HEK293T (cell line): Measurements from ENCODE around the gene ZNF334.
A peak's percentile ranks its signal among the peaks of the same experiment; 100 is the strongest.

Experiments
- CTCF ChIA-PET: fragments of 350-600 bp; formaldehyde crosslinking; extraction: SDS; loops from one replicate; lab custom pipeline; 2021; ENCODE audit warnings: antibody characterized with exemption, inconsistent platforms; lab: Yijun Ruan, JAX
- POLR2A ChIA-PET: fragments of 350-600 bp; formaldehyde crosslinking; extraction: SDS; loops from one replicate; lab custom pipeline; 2020; ENCODE audit warnings: antibody characterized with exemption, inconsistent platforms; lab: Yijun Ruan, JAX
- DNase-seq: peaks from one replicate; pipeline ENCODE4 v3.0.0; 2012; ENCODE audit warnings: mixed read lengths; ENCODE audit errors: extremely low spot score
- ARNT ChIP-seq: fragments of 450-650 bp; IDR thresholded peaks from 2 replicates; pipeline ENCODE4 v1.6.1; 2017; ENCODE audit warnings: mild to moderate bottlenecking
- BHLHE40 ChIP-seq: fragments of 450-650 bp; IDR thresholded peaks from 2 replicates; pipeline ENCODE4 v1.6.1; 2016; ENCODE audit warnings: mild to moderate bottlenecking, moderate library complexity, borderline replicate concordance
- CTBP1 ChIP-seq: fragments of 450-650 bp; IDR thresholded peaks from 2 replicates; pipeline ENCODE4 v1.6.1; 2016; ENCODE audit warnings: borderline replicate concordance
- ELF4 ChIP-seq: fragments of 450-650 bp; IDR thresholded peaks from 2 replicates; pipeline ENCODE4 v1.6.1; 2017; ENCODE audit warnings: antibody characterized with exemption
- FOXA1 ChIP-seq: fragments of 450-650 bp; IDR thresholded peaks from 2 replicates; pipeline ENCODE4 v1.6.1; 2016; ENCODE audit warnings: mild to moderate bottlenecking
- FOXK2 ChIP-seq: fragments of 450-650 bp; IDR thresholded peaks from 2 replicates; pipeline ENCODE4 v1.6.1; 2016; ENCODE audit warnings: mild to moderate bottlenecking
- FOXM1 ChIP-seq: fragments of 450-650 bp; IDR thresholded peaks from 2 replicates; pipeline ENCODE4 v1.6.1; 2017; ENCODE audit warnings: mild to moderate bottlenecking, borderline replicate concordance
- HDGF ChIP-seq: fragments of 450-650 bp; IDR thresholded peaks from 2 replicates; pipeline ENCODE4 v1.6.1; 2017; ENCODE audit warnings: antibody characterized with exemption, borderline replicate concordance
- L3MBTL2 ChIP-seq: fragments of 450-650 bp; conservative IDR thresholded peaks from 2 replicates; pipeline ENCODE4 v1.6.1; 2016; ENCODE audit warnings: mild to moderate bottlenecking
- LEF1 ChIP-seq: fragments of 450-650 bp; IDR thresholded peaks from 2 replicates; pipeline ENCODE4 v1.6.1; 2017; ENCODE audit warnings: mild to moderate bottlenecking, borderline replicate concordance
- NFRKB ChIP-seq: fragments of 450-650 bp; IDR thresholded peaks from 2 replicates; pipeline ENCODE4 v1.6.1; 2016; ENCODE audit warnings: mild to moderate bottlenecking, moderate library complexity
- PKNOX1 ChIP-seq: fragments of 450-650 bp; IDR thresholded peaks from 2 replicates; pipeline ENCODE4 v1.6.1; 2016
- SP1 ChIP-seq: fragments of 450-650 bp; IDR thresholded peaks from 2 replicates; pipeline ENCODE4 v1.6.1; 2017
- SUZ12 ChIP-seq: fragments of 450-650 bp; IDR thresholded peaks from 2 replicates; pipeline ENCODE4 v1.6.1; 2016; ENCODE audit warnings: mild to moderate bottlenecking
- TARDBP ChIP-seq: fragments of 450-650 bp; IDR thresholded peaks from 2 replicates; pipeline ENCODE4 v1.6.1; 2016
- ZNF384 ChIP-seq: fragments of 450-650 bp; IDR thresholded peaks from 2 replicates; pipeline ENCODE4 v1.6.1; 2016

Gene ZNF334

GRCh38 chr20:46523696-46524328, 10.5 kb upstream of the ZNF334 start:
- DNase-seq, result no peak
- POLR2A ChIA-PET, result no interaction called here
- CTCF ChIA-PET, result interaction anchor here (0.8 to 1.6 kb wide), 3 partner anchors 86 to 159 kb away, joined by 3 to 5 read pairs (median 3); no protein-coding TSS in a partner anchor

GRCh38 chr20:46523108-46523507, 9.7 kb upstream of the ZNF334 start:
- ChIA-PET CTCF (interaction anchor here (1.4 to 1.6 kb wide), 2 partner anchors 158 to 160 kb away, joined by 3 to 5 read pairs; no protein-coding TSS in a partner anchor), POLR2A (no interaction called here)
- TF ChIP-seq NFRKB, result no peak
- no peak for TF ChIP-seq SP1
- TF ChIP-seq LEF1, result no peak
- TF ChIP-seq ARNT, result no peak
- no peak for TF ChIP-seq ZNF384
- TF ChIP-seq FOXM1, result no peak
- TF ChIP-seq BHLHE40, result no peak
- no peak for TF ChIP-seq ELF4
- no peak for TF ChIP-seq L3MBTL2
- no peak for TF ChIP-seq SUZ12
- no peak for TF ChIP-seq FOXK2
- TF ChIP-seq FOXA1, result no peak
- no peak for TF ChIP-seq HDGF
- TF ChIP-seq PKNOX1, result no peak
- TF ChIP-seq TARDBP, result no peak
- TF ChIP-seq CTBP1, result no peak
- DNase-seq, result no peak

More at GRCh38 chr20:46523696-46524328, 10.5 kb upstream of the ZNF334 start:
- no peak for TF ChIP-seq ARNT
- no peak for TF ChIP-seq HDGF
- no peak for TF ChIP-seq LEF1
- no peak for TF ChIP-seq ZNF384
- TF ChIP-seq NFRKB, result no peak
- no peak for TF ChIP-seq PKNOX1

GRCh38 chr20:46520976-46521579, 7.7 kb upstream of the ZNF334 start:
- ChIA-PET POLR2A (interaction anchor here (1.5 kb wide), 1 partner anchor 8 kb away, joined by 4 read pairs; the partner anchor contains the start of gene ZNF334), CTCF (no interaction called here)
- peak; percentile 66 for DNase-seq
- TF ChIP-seq FOXK2, result no peak
- TF ChIP-seq NFRKB, result no peak
- no peak for TF ChIP-seq FOXA1
- TF ChIP-seq LEF1, result no peak
- no peak for TF ChIP-seq FOXM1
- no peak for TF ChIP-seq ZNF384
- no peak for TF ChIP-seq CTBP1
- no peak for TF ChIP-seq TARDBP
- no peak for TF ChIP-seq PKNOX1
- TF ChIP-seq ELF4, result no peak
- TF ChIP-seq BHLHE40, result no peak
- TF ChIP-seq SP1, result no peak
- TF ChIP-seq L3MBTL2, result no peak
- TF ChIP-seq ARNT, result no peak
- no peak for TF ChIP-seq HDGF
- TF ChIP-seq SUZ12, result no peak

DNA sequence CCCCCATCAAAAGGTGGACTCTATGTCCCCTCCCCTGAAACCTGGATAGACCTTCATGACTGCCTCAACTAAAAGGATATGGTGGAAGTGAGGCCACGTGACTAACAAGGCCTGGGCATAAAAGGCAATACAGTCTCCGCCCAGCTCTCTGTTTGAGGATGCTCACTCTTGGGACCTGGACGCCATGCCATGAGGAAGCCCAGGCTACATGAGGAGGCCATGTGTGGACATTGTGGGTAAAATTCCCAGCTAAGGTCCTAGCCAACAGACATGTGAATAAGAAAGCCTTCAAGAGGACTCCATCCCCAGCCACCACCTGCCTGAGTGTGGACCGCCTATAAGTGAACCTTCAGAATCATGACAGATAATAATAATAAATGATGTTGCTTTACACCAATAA, 7.2 kb upstream of the ZNF334 start:
- no peak for DNase-seq
- no peak for TF ChIP-seq CTBP1
- no peak for TF ChIP-seq ELF4
- TF ChIP-seq FOXA1, result no peak
- TF ChIP-seq PKNOX1, result no peak
- ChIA-PET CTCF (interaction anchor here (0.8 kb wide), 1 partner anchor 162 kb away, joined by 3 read pairs; no protein-coding TSS in a partner anchor), POLR2A (no interaction called here)

DNA sequence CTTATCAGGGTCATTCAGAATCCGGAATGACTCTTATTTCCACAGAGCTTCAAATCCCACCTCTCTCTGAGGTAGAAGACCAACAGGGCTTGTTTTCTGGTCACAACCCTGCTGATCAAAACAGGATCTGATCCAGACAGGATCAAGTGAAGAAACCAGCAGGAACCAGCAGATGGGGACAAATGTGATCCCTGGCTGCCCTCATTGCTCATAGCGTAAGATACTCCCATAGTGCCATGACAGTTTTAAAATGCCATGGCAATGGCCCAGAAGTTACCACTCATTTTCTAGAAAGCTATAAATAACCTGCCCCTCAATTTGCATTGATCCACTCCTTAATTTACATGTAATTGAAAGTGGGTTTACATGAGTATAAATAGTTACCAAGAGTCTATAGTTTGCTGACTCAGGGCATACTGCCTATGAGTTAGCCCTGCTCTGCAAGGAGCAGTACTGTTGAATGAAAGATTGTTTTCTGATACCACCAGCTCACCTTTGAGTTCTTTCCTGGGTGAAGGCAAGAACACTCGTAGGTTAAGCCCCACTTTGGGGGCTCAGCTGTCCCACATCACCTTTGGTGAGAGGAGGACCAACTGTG, 6.2 kb upstream of the ZNF334 start:
- DNase-seq, result no peak
- CTCF ChIA-PET, result no interaction called here
- POLR2A ChIA-PET, result no interaction called here
- TF ChIP-seq ELF4 (no peak), BHLHE40 (no peak), FOXA1 (no peak), ARNT (no peak), LEF1 (no peak), FOXK2 (no peak), SP1 (no peak), FOXM1 (no peak), HDGF (no peak)
